K562 (cell line): ENCODE results near the gene KIAA0513. TPM values are rescaled to one million over a fixed set of nuclear protein-coding genes. Genes with fewer than 3 reads are reported as not detected.
A peak's percentile ranks its signal among the peaks of the same experiment; 100 is the strongest.

Source experiments
- CSDE1 ChIP-seq, 2 experiments: fragments of 450-650 bp; IDR thresholded peaks; 2 replicates each; pipeline ENCODE4 v1.6.1; 2016; ENCODE audit warnings: mild to moderate bottlenecking in 1 of 2
- ERF ChIP-seq: fragments of 450-650 bp; formaldehyde crosslinking; IDR thresholded peaks from 2 replicates; pipeline ENCODE4 v1.4.0; 2020; ENCODE audit warnings: mild to moderate bottlenecking, mixed read lengths
- ETV6 ChIP-seq, 3 experiments: fragments of 150-350 bp in 1 of 3; sonication (generic) in 1 of 3; formaldehyde crosslinking in 1 of 3; IDR thresholded peaks; 2 replicates each; pipeline versions ENCODE4 v1.6.1 to v1.8.0; 2014 to 2022; ENCODE audit warnings: borderline replicate concordance in 2 of 3, low read depth in 2 of 3, antibody characterized with exemption in 1 of 3, low read length in 1 of 3, mild to moderate bottlenecking in 1 of 3, missing genetic modification reagents in 1 of 3
- FOSL1 ChIP-seq: fragments of 200-800 bp; sonication (Bioruptor generic); conservative IDR thresholded peaks from 2 replicates; pipeline ENCODE4 v1.6.1; 2016; ENCODE audit warnings: missing genetic modification characterization, missing compliant biosample characterization
- GTF3C2 ChIP-seq: IDR thresholded peaks from 3 replicates; pipeline ENCODE4 v1.6.1; 2011; ENCODE audit warnings: borderline replicate concordance, mild to moderate bottlenecking, moderate library complexity; ENCODE audit not compliant: insufficient read length; ENCODE audit errors: extremely low read depth
- LEF1 ChIP-seq: fragments of 450-650 bp; IDR thresholded peaks from 2 replicates; pipeline ENCODE4 v1.6.1; 2016; ENCODE audit warnings: mild to moderate bottlenecking
- MBD1 ChIP-seq: fragments of 250-450 bp; sonication (Bioruptor Pico); IDR thresholded peaks from 2 replicates; pipeline ENCODE4 v1.8.0; 2022; ENCODE audit warnings: inconsistent platforms
- MECOM ChIP-seq: fragments of 250-450 bp; sonication (Bioruptor Pico); IDR thresholded peaks from 2 replicates; pipeline ENCODE4 v1.8.0; 2022; ENCODE audit warnings: inconsistent platforms
- MTF1 ChIP-seq: fragments of 250-450 bp; sonication (Bioruptor Pico); IDR thresholded peaks from 2 replicates; pipeline ENCODE4 v1.9.0; 2021; ENCODE audit warnings: moderate library complexity, mild to moderate bottlenecking, inconsistent platforms, borderline replicate concordance
- MYC ChIP-seq, 2 experiments: fragments of 250-450 bp in 1 of 2; sonication (Bioruptor Pico) in 1 of 2; IDR thresholded peaks; 2 replicates each; pipeline versions ENCODE4 v1.5.1 to v1.6.1; 2012 to 2021; ENCODE audit warnings: low read depth in 2 of 2, borderline replicate concordance in 1 of 2, improper control_type of control experiment in 1 of 2, low read length in 1 of 2, mild to moderate bottlenecking in 1 of 2, moderate library complexity in 1 of 2
- NFIC ChIP-seq: fragments of 450-650 bp; IDR thresholded peaks from 2 replicates; pipeline ENCODE4 v1.6.1; 2017; ENCODE audit warnings: mild to moderate bottlenecking, inconsistent platforms
- PML ChIP-seq: IDR thresholded peaks from 2 replicates; pipeline ENCODE4 v1.6.1; 2012; ENCODE audit warnings: low read length, inconsistent platforms
- SUPT5H ChIP-seq: fragments of 450-650 bp; IDR thresholded peaks from 2 replicates; pipeline ENCODE4 v1.6.1; 2016
- TOE1 ChIP-seq, 2 experiments: fragments of 450-650 bp in 1 of 2; sonication (generic) in 1 of 2; formaldehyde crosslinking in 1 of 2; IDR thresholded peaks; 2 replicates each; pipeline versions ENCODE4 v1.7.1 to v1.8.0; 2016 to 2022; ENCODE audit warnings: borderline replicate concordance in 2 of 2, mild to moderate bottlenecking in 2 of 2, antibody characterized with exemption in 1 of 2, inconsistent platforms in 1 of 2, low read depth in 1 of 2, missing genetic modification reagents in 1 of 2, moderate library complexity in 1 of 2
- TRIM28 ChIP-seq: fragments of 450-650 bp; IDR thresholded peaks from 2 replicates; pipeline ENCODE4 v1.6.1; 2017
- U2AF2 ChIP-seq: fragments of 200-400 bp; formaldehyde crosslinking; optimal IDR thresholded peaks from 2 replicates; pipeline ENCODE3; 2017; ENCODE audit warnings: low read depth, mild to moderate bottlenecking, low read length
- ZBTB17 ChIP-seq: fragments of 450-650 bp; formaldehyde crosslinking; IDR thresholded peaks from 2 replicates; pipeline ENCODE4 v1.4.0; 2020; ENCODE audit warnings: mild to moderate bottlenecking
- ZBTB2 ChIP-seq: fragments of 450-650 bp; IDR thresholded peaks from 2 replicates; pipeline ENCODE4 v1.6.1; 2016; ENCODE audit warnings: antibody characterized with exemption
- ZNF121 ChIP-seq: sonication (generic); formaldehyde crosslinking; conservative IDR thresholded peaks from 2 replicates; pipeline ENCODE4 v1.8.0; 2022; ENCODE audit warnings: missing genetic modification reagents
- ZNF511 ChIP-seq: sonication (generic); formaldehyde crosslinking; IDR thresholded peaks from 2 replicates; pipeline ENCODE4 v1.8.0; 2022; ENCODE audit warnings: mild to moderate bottlenecking, missing genetic modification reagents
- ZNF764 ChIP-seq: fragments of 250-450 bp; sonication (Bioruptor Pico); IDR thresholded peaks from 2 replicates; pipeline ENCODE4 v1.4.0; 2020; ENCODE audit warnings: low read depth, mild to moderate bottlenecking, moderate library complexity
- polyA plus RNA-seq, 8 experiments: library from polyadenylated mRNA; depleted of rRNA in 4 of 8; stranded (reverse) in 5 of 8; unstranded in 3 of 8; fragments of >200 nt; fragmentation: Nextera tagmentation in 2 of 8; fragmentation: Illumina TruSeq in 1 of 8; extraction: Ambion mirVana in 2 of 8; extraction: Trizol in 1 of 8; gene quantifications; 2 replicates each; pipeline versions ENCODE4 v1.2.1 to v1.2.3, GENCODE V29; 2011 to 2014; ENCODE audit warnings: inconsistent platforms in 1 of 8, missing spikeins in 1 of 8
- total RNA-seq, 7 experiments: library from RNA; depleted of rRNA in 6 of 7; stranded (reverse); fragments of >200 nt in 6 of 7; fragmentation: Illumina TruSeq in 2 of 7; extraction: Trizol in 2 of 7; gene quantifications; 2 replicates each; pipeline versions ENCODE4 v1.2.1 to v1.2.3, GENCODE V29; 2011 to 2021; ENCODE audit warnings: low replicate concordance in 1 of 7

KIAA0513 gene
- total and polyA plus RNA-seq, 9 of the 15 experiments (the other 6 are each of a cell fraction or from before 2014, with no cell fraction given): 0.18 to 13.7 (median 10.2) TPM

- TF ChIP-seq ZNF511 (no peak), NFIC (no peak), U2AF2 (no peak), PML (peak; percentile 6; the same call in 1 of the 2 replicates), ZNF121 (CRISPR knock-in tag) (no peak), ERF (0 out of 2 replicates have a peak, but pooled peaks have one; percentile 16), SUPT5H (0 out of 2 replicates have a peak, but pooled peaks have one; percentile 16), GTF3C2 (no peak), MBD1 (CRISPR knock-in tag) (no peak), LEF1 (no peak), ZNF764 (CRISPR knock-in tag) (0 out of 2 replicates have a peak, but pooled peaks have one; percentile 36), MYC (IDR thresholded peaks at IDR 0.05; ENCODE audit: low read depth, low read length) (peak; percentile 17; the same call in 1 of the 2 replicates), MYC (CRISPR knock-in tag; IDR thresholded peaks at IDR 0.05; ENCODE audit: borderline replicate concordance, low read depth) (no peak), MTF1 (CRISPR knock-in tag) (no peak), ZBTB17 (CRISPR knock-in tag) (0 out of 2 replicates have a peak, but pooled peaks have one; percentile 6), MECOM (CRISPR knock-in tag) (no peak; the same call in 1 of the 2 replicates), ZBTB2 (peak; percentile 36; the same call in 1 of the 2 replicates), FOSL1 (no peak), ETV6 (IDR thresholded peaks at IDR 0.05; ENCODE audit: borderline replicate concordance in 1 of 2, low read depth in 2 of 2, low read length in 1 of 2) (no peak), ETV6 (CRISPR knock-in tag; IDR thresholded peaks at IDR 0.05; ENCODE audit: borderline replicate concordance) (no peak), TRIM28 (no peak), CSDE1 (IDR thresholded peaks at IDR 0.05) (no peak), TOE1 (IDR thresholded peaks at IDR 0.05; ENCODE audit: borderline replicate concordance) (no peak), TOE1 (CRISPR knock-in tag; IDR thresholded peaks at IDR 0.05; ENCODE audit: borderline replicate concordance, low read depth) (no peak)
Observed at GRCh38 chr16:85047867-85048455, 20.4 kb downstream of the KIAA0513 start (continued).
